Vagina (tissue), 2 donors: ENCODE results near the gene CITED1.

Source experiments
- CTCF ChIP-seq, 3 experiments: fragments of 450-650 bp in 2 of 3; fragments of 200-600 bp in 1 of 3; sonication (generic) in 1 of 3; IDR thresholded peaks; one replicate each; pipeline ENCODE4 v1.5.1; 2017 to 2019; ENCODE audit warnings: antibody characterized with exemption in 3 of 3, mild to moderate bottlenecking in 2 of 3, moderate library complexity in 2 of 3
- POLR2A ChIP-seq, 2 donors: fragments of 450-650 bp; IDR thresholded peaks; one replicate each; pipeline ENCODE4 v1.6.1; 2017; ENCODE audit warnings: antibody characterized with exemption in 2 of 2, mild to moderate bottlenecking in 2 of 2, moderate library complexity in 2 of 2
- POLR2AphosphoS5 ChIP-seq, 2 donors: sonication (generic); formaldehyde crosslinking; IDR thresholded peaks; one replicate each; pipeline ENCODE4 v1.9.0; 2017; ENCODE audit warnings: antibody characterized with exemption in 2 of 2, mild to moderate bottlenecking in 2 of 2, low read depth in 1 of 2; ENCODE audit not compliant: insufficient read depth in 1 of 2

GRCh38 chrX:72308566-72309296 lies 3.0 kb upstream of the CITED1 start:
- TF ChIP-seq CTCF (IDR thresholded peaks at IDR 0.05) (no peak), POLR2A (IDR thresholded peaks at IDR 0.05) (no peak), POLR2AphosphoS5 (IDR thresholded peaks at IDR 0.05; ENCODE audit: insufficient read depth in 1 of 2, low read depth in 1 of 2) (no peak)
